ENCODE results near the gene CDC34. TPM values are rescaled to one million over a fixed set of nuclear protein-coding genes. Genes with fewer than 3 reads are reported as not detected.
A peak's percentile ranks its signal among the peaks of the same experiment; 100 is the strongest.

Gene CDC34
- total RNA-seq, 5 donors from 2014 or later (not counting 1 experiment from before 2014, with no cell fraction given), result 35.4 to 52.6 (median 51.3) TPM

GRCh38 chr19:530134-531008, 1.2 kb upstream of the CDC34 start:
- ATAC-seq (replicated peaks in 1 of 4) (no peak), DNase-seq (no peak)
- H3K4me1 Mint-ChIP-seq, result peaks cover 15 to 29% (median 20%) of the 10 kb centered on the region in 3 donors
- H3K27me3 Mint-ChIP-seq, result peaks cover 0 to 6% of the 10 kb centered on the region in 2 donors
- H3K4me1 ChIP-seq (ENCODE audit: control insufficient read depth in 1 of 2, extremely low read depth in 1 of 2, insufficient read depth in 2 of 2, low read length in 2 of 2), result peaks cover 6 to 41% of the 10 kb centered on the region in 2 experiments
- no peaks in the 10 kb centered on the region for H3K9me3 Mint-ChIP-seq
- H3K9me3 ChIP-seq, result no peaks in the 10 kb centered on the region
- H3K36me3 ChIP-seq (ENCODE audit: control insufficient read depth in 2 of 2, extremely low read depth in 1 of 2, insufficient read depth in 1 of 2, low read length in 1 of 2), result peaks cover 1 to 6% of the 10 kb centered on the region in 2 donors
- ChIA-PET POLR2A (interaction anchor here in 1 of 2 donors (0.6 kb wide), 1 partner anchor 469 kb away, joined by 3 read pairs; no protein-coding TSS in a partner anchor), CTCF (interaction anchor here (0.6 to 3.9 kb wide), 2 partner anchors 20 to 22 kb away, joined by 3 to 36 read pairs; no protein-coding TSS in a partner anchor)
- peak overlapping the region; percentile 49 to 79 for H3K27ac Mint-ChIP-seq
- peak overlapping the region; percentile 59 to 71 for H3K4me3 ChIP-seq (ENCODE audit: control insufficient read depth in 1 of 2, extremely low read depth in 1 of 2, low read length in 1 of 2)
- H3K4me3 Mint-ChIP-seq, result peak overlapping the region; percentile 71 to 80 (median 75)
- peaks cover 0 to 23% of the 10 kb centered on the region in 2 experiments for H3K27me3 ChIP-seq (replicated peaks in 1 of 2; ENCODE audit: control insufficient read depth in 2 of 2, extremely low read depth in 1 of 2, insufficient read depth in 2 of 2, low read length in 1 of 2)
- H3K36me3 Mint-ChIP-seq, result no peaks in the 10 kb centered on the region
- WGBS (ENCODE audit: insufficient coverage), result 69% methylated on average over 31 of the region's 38 CpGs
- H3K27ac ChIP-seq (ENCODE audit: low read length), result peak overlapping the region; percentile 45

- Mint-ChIP-seq H3K27me3 (peaks cover 0 to 3% of the 10 kb centered on the region in 2 donors), H3K4me3 (peak overlapping the region; percentile 75 to 86 (median 80)), H3K27ac (peak overlapping the region; percentile 49 to 79), H3K9me3 (no peaks in the 10 kb centered on the region), H3K4me1 (peaks cover 15 to 27% (median 19%) of the 10 kb centered on the region in 3 donors), H3K36me3 (no peaks in the 10 kb centered on the region)
- peak overlapping the region; percentile 45 for H3K27ac ChIP-seq (ENCODE audit: low read length)
- ATAC-seq (replicated peaks in 1 of 4) (peak; percentile 79 to 83 (median 83)), DNase-seq (peak; percentile 60 to 94 (median 82))
- no peaks in the 10 kb centered on the region for H3K9me3 ChIP-seq
- peaks cover 0 to 19% of the 10 kb centered on the region in 2 experiments for H3K27me3 ChIP-seq (replicated peaks in 1 of 2; ENCODE audit: control insufficient read depth in 2 of 2, extremely low read depth in 1 of 2, insufficient read depth in 2 of 2, low read length in 1 of 2)
- H3K4me3 ChIP-seq (ENCODE audit: control insufficient read depth in 1 of 2, extremely low read depth in 1 of 2, low read length in 1 of 2), result peak overlapping the region; percentile 59 to 71
- POLR2A ChIA-PET, result interaction anchor here in 1 of 2 donors (0.6 kb wide), 2 partner anchors 12 to 20 kb away, joined by 5 to 6 read pairs; no protein-coding TSS in a partner anchor
- H3K36me3 ChIP-seq (ENCODE audit: control insufficient read depth in 2 of 2, extremely low read depth in 1 of 2, insufficient read depth in 1 of 2, low read length in 1 of 2), result peaks cover 9 to 13% of the 10 kb centered on the region in 2 donors
- H3K4me1 ChIP-seq (ENCODE audit: control insufficient read depth in 1 of 2, extremely low read depth in 1 of 2, insufficient read depth in 2 of 2, low read length in 2 of 2), result peaks cover 6 to 44% of the 10 kb centered on the region in 2 experiments
- under 1% methylated on average over 101 of the region's 103 CpGs for WGBS (ENCODE audit: insufficient coverage)
- CTCF ChIA-PET, result interaction anchor here (0.6 to 3.9 kb wide), 7 partner anchors 20 to 1033 kb away, joined by 3 to 36 read pairs (median 3); no protein-coding TSS in a partner anchor
Measured at GRCh38 chr19:531009-531752, 379 bp upstream of the CDC34 start.

- CTCF ChIA-PET, result interaction anchor here in 1 of 2 donors (0.9 to 3.9 kb wide), 2 partner anchors 22 to 26 kb away, joined by 4 to 36 read pairs; no protein-coding TSS in a partner anchor
- peaks cover 11 to 23% of the 10 kb centered on the region in 2 donors for H3K36me3 ChIP-seq (ENCODE audit: control insufficient read depth in 2 of 2, extremely low read depth in 1 of 2, insufficient read depth in 1 of 2, low read length in 1 of 2)
- peaks cover 0 to 11% of the 10 kb centered on the region in 2 experiments for H3K27me3 ChIP-seq (replicated peaks in 1 of 2; ENCODE audit: control insufficient read depth in 2 of 2, extremely low read depth in 1 of 2, insufficient read depth in 2 of 2, low read length in 1 of 2)
- H3K9me3 ChIP-seq, result no peaks in the 10 kb centered on the region
- Mint-ChIP-seq H3K4me1 (peaks cover 15 to 27% (median 19%) of the 10 kb centered on the region in 3 donors), H3K27me3 (no peaks in the 10 kb centered on the region), H3K36me3 (peaks cover under 1% of the 10 kb centered on the region), H3K27ac (peak overlapping the region; percentile 66 to 89), H3K4me3 (peak overlapping the region; percentile 82 to 86 (median 85)), H3K9me3 (no peaks in the 10 kb centered on the region)
- ATAC-seq (replicated peaks in 1 of 4) (no peak), DNase-seq (peak in 18 of 35 experiments; percentile 28 to 71 (median 48))
- POLR2A ChIA-PET, result interaction anchor here in 1 of 2 donors (0.6 kb wide), 1 partner anchor 22 kb away, joined by 7 read pairs; no protein-coding TSS in a partner anchor
- WGBS (ENCODE audit: insufficient coverage), result 4% methylated on average over 45 of the region's 47 CpGs
- H3K4me3 ChIP-seq (ENCODE audit: control insufficient read depth in 1 of 2, extremely low read depth in 1 of 2, low read length in 1 of 2), result peak overlapping the region; percentile 84 to 90
- peak overlapping the region; percentile 37 for H3K27ac ChIP-seq (ENCODE audit: low read length)
- peaks cover 6 to 44% of the 10 kb centered on the region in 2 experiments for H3K4me1 ChIP-seq (ENCODE audit: control insufficient read depth in 1 of 2, extremely low read depth in 1 of 2, insufficient read depth in 2 of 2, low read length in 2 of 2)
Measured at GRCh38 chr19:532561-533363, 1.2 kb downstream of the CDC34 start.

- peaks cover 15 to 25% (median 19%) of the 10 kb centered on the region in 3 donors for H3K4me1 Mint-ChIP-seq
- H3K27me3 Mint-ChIP-seq, result no peaks in the 10 kb centered on the region
- CTCF ChIA-PET, result interaction anchor here in 1 of 2 donors (0.9 to 3.9 kb wide), 2 partner anchors 23 to 27 kb away, joined by 4 to 36 read pairs; no protein-coding TSS in a partner anchor
- Histone ChIP-seq H3K9me3 (no peaks in the 10 kb centered on the region), H3K27ac (ENCODE audit: low read length) (peak overlapping the region; percentile 37), H3K4me3 (ENCODE audit: control insufficient read depth in 1 of 2, extremely low read depth in 1 of 2, low read length in 1 of 2) (peak overlapping the region; percentile 84 to 90), H3K36me3 (ENCODE audit: control insufficient read depth in 2 of 2, extremely low read depth in 1 of 2, insufficient read depth in 1 of 2, low read length in 1 of 2) (peaks cover 17 to 24% of the 10 kb centered on the region in 2 donors), H3K27me3 (replicated peaks in 1 of 2; ENCODE audit: control insufficient read depth in 2 of 2, extremely low read depth in 1 of 2, insufficient read depth in 2 of 2, low read length in 1 of 2) (peaks cover 0 to 7% of the 10 kb centered on the region in 2 experiments), H3K4me1 (ENCODE audit: control insufficient read depth in 1 of 2, extremely low read depth in 1 of 2, insufficient read depth in 2 of 2, low read length in 2 of 2) (peaks cover 6 to 44% of the 10 kb centered on the region in 2 experiments)
- DNase-seq (no peak), ATAC-seq (replicated peaks in 1 of 4) (no peak)
- WGBS (ENCODE audit: insufficient coverage), result 69% methylated on average over 21 of the region's 25 CpGs
- peaks cover 8% of the 10 kb centered on the region for H3K36me3 Mint-ChIP-seq
- H3K27ac Mint-ChIP-seq, result peak overlapping the region in 1 of 2 donors; percentile 89
- POLR2A ChIA-PET, result no interaction called here
- H3K4me3 Mint-ChIP-seq, result peak overlapping the region; percentile 82 to 86 (median 85)
- H3K9me3 Mint-ChIP-seq, result no peaks in the 10 kb centered on the region
Measured at GRCh38 chr19:533364-534058, 2.0 kb downstream of the CDC34 start.

- DNase-seq, result no peak
- no peak overlapping the region for H3K27ac ChIP-seq (ENCODE audit: low read length)
- Mint-ChIP-seq H3K36me3 (peaks cover 8% of the 10 kb centered on the region), H3K9me3 (no peaks in the 10 kb centered on the region), H3K4me1 (peaks cover 15 to 25% (median 19%) of the 10 kb centered on the region in 3 donors), H3K4me3 (peak overlapping the region; percentile 37 to 86 (median 82)), H3K27me3 (no peaks in the 10 kb centered on the region), H3K27ac (no peak overlapping the region)
- peaks cover 0 to 2% of the 10 kb centered on the region in 2 experiments for H3K27me3 ChIP-seq (replicated peaks in 1 of 2; ENCODE audit: control insufficient read depth in 2 of 2, extremely low read depth in 1 of 2, insufficient read depth in 2 of 2, low read length in 1 of 2)
- ChIA-PET CTCF (interaction anchor here in 1 of 2 donors (3.9 kb wide), 1 partner anchor 23 kb away, joined by 36 read pairs; no protein-coding TSS in a partner anchor), POLR2A (no interaction called here)
- no peak for ATAC-seq (replicated peaks in 1 of 4)
- H3K9me3 ChIP-seq, result no peaks in the 10 kb centered on the region
- WGBS (ENCODE audit: insufficient coverage), result 90% methylated on average over 4 of the region's 14 CpGs
- peaks cover 20 to 28% of the 10 kb centered on the region in 2 donors for H3K36me3 ChIP-seq (ENCODE audit: control insufficient read depth in 2 of 2, extremely low read depth in 1 of 2, insufficient read depth in 1 of 2, low read length in 1 of 2)
- H3K4me3 ChIP-seq (ENCODE audit: control insufficient read depth in 1 of 2, extremely low read depth in 1 of 2, low read length in 1 of 2), result no peak overlapping the region
- peaks cover 6 to 44% of the 10 kb centered on the region in 2 experiments for H3K4me1 ChIP-seq (ENCODE audit: control insufficient read depth in 1 of 2, extremely low read depth in 1 of 2, insufficient read depth in 2 of 2, low read length in 2 of 2)
Measured at GRCh38 chr19:534088-534487, 2.5 kb downstream of the CDC34 start.

All from T-cell (primary cell).